Urothelium cell line (cell line): Measurements from ENCODE around the gene PDE6G.

Experiments
- DNase-seq: peaks from one replicate; pipeline ENCODE4 v3.0.0; 2011; ENCODE audit warnings: low spot score, mixed read lengths
- FAIRE-seq: peaks from 2 replicates; lab custom pipeline; 2011; peaks lifted over from hg19 to GRCh38; lab: Jason Lieb, UNC

The PDE6G gene

GRCh38 chr17:81656118-81656743 is at the start of gene PDE6G:
PDE6G (minus strand) TSS chr17:81656542; CDS start chr17:81653305, 3,237 bp downstream.
- FAIRE-seq: no peak
- no peak for DNase-seq

- no peak for DNase-seq
- no peak for FAIRE-seq
These were observed 49.3 kb upstream of the PDE6G start for GRCh38 chr17:81705518-81706231.

GRCh38 chr17:81703747-81704654 is 47.7 kb upstream of the PDE6G start:
- no peak for DNase-seq
- no peak for FAIRE-seq

- DNase-seq (peak; percentile 99), FAIRE-seq (peak; percentile 98)
These were observed 46.8 kb upstream of the PDE6G start, which contains the start of gene MRPL12 for GRCh38 chr17:81702934-81703746. MRPL12 (plus strand) TSS chr17:81703367; CDS start chr17:81703502, 135 bp downstream.

- DNase-seq (no peak), FAIRE-seq (no peak)
These were observed 45.1 kb upstream of the PDE6G start for GRCh38 chr17:81701288-81702071.

- no peak for FAIRE-seq
These were observed 44.3 kb upstream of the PDE6G start for GRCh38 chr17:81700353-81701287.

GRCh38 chr17:81697261-81698044 is 41.1 kb upstream of the PDE6G start:
- peak; percentile 9 for FAIRE-seq
- no peak for DNase-seq

More at GRCh38 chr17:81700353-81701287, 44.3 kb upstream of the PDE6G start:
- DNase-seq: no peak

GRCh38 chr17:81696218-81696941 is 40.0 kb upstream of the PDE6G start:
- FAIRE-seq (no peak), DNase-seq (no peak)

- peak; percentile 40 for FAIRE-seq
- DNase-seq: no peak
These were observed 39.5 kb upstream of the PDE6G start for GRCh38 chr17:81695801-81696200.

GRCh38 chr17:81695211-81695610 is 38.9 kb upstream of the PDE6G start:
- no peak for DNase-seq
- FAIRE-seq: no peak

- DNase-seq: no peak
These were observed 38.5 kb upstream of the PDE6G start for GRCh38 chr17:81694810-81695209.

GRCh38 chr17:81693509-81694210 is 37.3 kb upstream of the PDE6G start:
- FAIRE-seq: no peak
- DNase-seq: no peak

More at GRCh38 chr17:81694810-81695209, 38.5 kb upstream of the PDE6G start:
- no peak for FAIRE-seq

- FAIRE-seq: no peak
These were observed 35.3 kb upstream of the PDE6G start for GRCh38 chr17:81691608-81692007.

GRCh38 chr17:81691196-81691595 is 34.9 kb upstream of the PDE6G start:
- FAIRE-seq (no peak), DNase-seq (no peak)

More at GRCh38 chr17:81691608-81692007, 35.3 kb upstream of the PDE6G start:
- DNase-seq: no peak

- no peak for DNase-seq
- FAIRE-seq: peak; percentile 55
These were observed 34.2 kb upstream of the PDE6G start for GRCh38 chr17:81690549-81690948.

GRCh38 chr17:81690066-81690465 is 33.7 kb upstream of the PDE6G start:
- no peak for DNase-seq
- FAIRE-seq: no peak
